ENCODE data around the gene LIMCH1.
"Not testable (repeated sequence)": the region's sequence is repeated elsewhere in the genome, so short reads cannot be mapped to it uniquely, and the experiment has no call there.

LIMCH1 gene

GRCh38 chr4:41538017-41538733 is at the start of gene LIMCH1:
Gene LIMCH1 (plus strand): TSS chr4:41538157. CDS start chr4:41605996, 67,839 bp downstream.
- DNase-seq (ENCODE audit: low read depth) = no peak

- not testable (repeated sequence) for DNase-seq (ENCODE audit: low read depth)
Measured at GRCh38 chr4:41491081-41491576, 46.8 kb upstream of the LIMCH1 start.

- DNase-seq (ENCODE audit: low read depth) = no peak
Measured at GRCh38 chr4:41496977-41497376, 41.0 kb upstream of the LIMCH1 start.

GRCh38 chr4:41498177-41498576 is 39.8 kb upstream of the LIMCH1 start:
- no peak for DNase-seq (ENCODE audit: low read depth)

GRCh38 chr4:41504167-41504818 is 33.7 kb upstream of the LIMCH1 start:
- DNase-seq (ENCODE audit: low read depth) = no peak

GRCh38 chr4:41505161-41505661 is 32.7 kb upstream of the LIMCH1 start:
- DNase-seq (ENCODE audit: low read depth) = no peak

GRCh38 chr4:41506130-41506529 is 31.8 kb upstream of the LIMCH1 start:
- DNase-seq (ENCODE audit: low read depth) = no peak

GRCh38 chr4:41507291-41507947 is 30.5 kb upstream of the LIMCH1 start:
- no peak for DNase-seq (ENCODE audit: low read depth)

- no peak for DNase-seq (ENCODE audit: low read depth)
Measured at GRCh38 chr4:41509451-41509866, 28.5 kb upstream of the LIMCH1 start.

- DNase-seq (ENCODE audit: low read depth) = no peak
Measured at GRCh38 chr4:41510179-41510578, 27.8 kb upstream of the LIMCH1 start.

- DNase-seq (ENCODE audit: low read depth) = no peak
Measured at GRCh38 chr4:41512136-41512535, 25.8 kb upstream of the LIMCH1 start.

GRCh38 chr4:41512596-41512995 is 25.4 kb upstream of the LIMCH1 start:
- no peak for DNase-seq (ENCODE audit: low read depth)

- no peak for DNase-seq (ENCODE audit: low read depth)
Measured at GRCh38 chr4:41514169-41514568, 23.8 kb upstream of the LIMCH1 start.

GRCh38 chr4:41514766-41515481 is 23.0 kb upstream of the LIMCH1 start:
- DNase-seq (ENCODE audit: low read depth) = no peak

GRCh38 chr4:41517121-41517520 is 20.8 kb upstream of the LIMCH1 start:
- no peak for DNase-seq (ENCODE audit: low read depth)

GRCh38 chr4:41517747-41518146 is 20.2 kb upstream of the LIMCH1 start:
- no peak for DNase-seq (ENCODE audit: low read depth)

- DNase-seq (ENCODE audit: low read depth) = no peak
Measured at GRCh38 chr4:41524425-41524824, 13.5 kb upstream of the LIMCH1 start.

GRCh38 chr4:41525129-41525528 is 12.8 kb upstream of the LIMCH1 start:
- DNase-seq (ENCODE audit: low read depth) = no peak

- no peak for DNase-seq (ENCODE audit: low read depth)
Measured at GRCh38 chr4:41526628-41527027, 11.3 kb upstream of the LIMCH1 start.

- no peak for DNase-seq (ENCODE audit: low read depth)
Measured at GRCh38 chr4:41528512-41529205, 9.3 kb upstream of the LIMCH1 start.

GRCh38 chr4:41530741-41531140 is 7.2 kb upstream of the LIMCH1 start:
- no peak for DNase-seq (ENCODE audit: low read depth)

GRCh38 chr4:41532336-41532735 is 5.6 kb upstream of the LIMCH1 start:
- no peak for DNase-seq (ENCODE audit: low read depth)
